DND-41 (cell line): Measurements from ENCODE around the gene CHPF.

Experiments
- ATAC-seq: fragments of 200-7000 bp; cut with Tn5 transposase; 3 replicates; pipeline ENCODE4 v1.9.1; 2021; ENCODE audit warnings: low read depth; ENCODE audit not compliant: insufficient read depth
- DNase-seq: peaks from one replicate; pipeline ENCODE4 v3.0.0-alpha.2; 2020
- H2AFZ ChIP-seq: 2 replicates; pipeline ENCODE4 v1.6.0; 2012; ENCODE audit warnings: low read depth, low read length
- H3K27ac ChIP-seq: 2 replicates; pipeline ENCODE4 v1.5.1; 2012; ENCODE audit warnings: low read length, inconsistent platforms
- H3K27me3 ChIP-seq: fragments of 200-600 bp; sonication (generic); 2 replicates; pipeline ENCODE4 v1.6.0; 2012; ENCODE audit warnings: low read length, mild to moderate bottlenecking, inconsistent platforms; ENCODE audit not compliant: insufficient read depth, poor library complexity
- H3K36me3 ChIP-seq: 2 replicates; pipeline ENCODE4 v1.5.1; 2012; ENCODE audit warnings: low read length, inconsistent platforms; ENCODE audit not compliant: insufficient read depth
- H3K4me1 ChIP-seq: 2 replicates; pipeline ENCODE4 v1.5.1; 2012; ENCODE audit warnings: mild to moderate bottlenecking, low read length; ENCODE audit not compliant: insufficient read depth
- H3K4me2 ChIP-seq: 2 replicates; pipeline ENCODE4 v1.6.0; 2012; ENCODE audit warnings: mild to moderate bottlenecking, moderate library complexity, low read length, inconsistent platforms; ENCODE audit not compliant: insufficient read depth
- H3K4me3 ChIP-seq, 2 experiments: fragments of 200-600 bp in 1 of 2; shearing (Covaris generic) in 1 of 2; 2 replicates each; pipeline ENCODE4 v1.5.1; 2012 to 2016; ENCODE audit warnings: inconsistent platforms in 2 of 2, low read length in 2 of 2, mild to moderate bottlenecking in 2 of 2, low read depth in 1 of 2, moderate library complexity in 1 of 2
- H3K79me2 ChIP-seq: 2 replicates; pipeline ENCODE4 v1.6.0; 2012; ENCODE audit warnings: low read length, inconsistent platforms; ENCODE audit not compliant: insufficient read depth
- H3K9ac ChIP-seq: 2 replicates; pipeline ENCODE4 v1.6.0; 2012; ENCODE audit warnings: low read depth, mild to moderate bottlenecking, inconsistent platforms, low read length, moderate library complexity
- H3K9me3 ChIP-seq: 2 replicates; pipeline ENCODE4 v1.5.1; 2012; ENCODE audit warnings: low read length, moderate library complexity, mild to moderate bottlenecking, inconsistent platforms; ENCODE audit not compliant: insufficient read depth, severe bottlenecking
- H4K20me1 ChIP-seq: 2 replicates; pipeline ENCODE4 v1.6.0; 2012; ENCODE audit warnings: low read length; ENCODE audit not compliant: insufficient read depth
- CTCF ChIP-seq: IDR thresholded peaks from 2 replicates; pipeline ENCODE4 v1.5.1; 2012; ENCODE audit warnings: borderline replicate concordance, low read length, moderate library complexity, mild to moderate bottlenecking; ENCODE audit not compliant: poor library complexity, severe bottlenecking; ENCODE audit errors: extremely low read depth
- EZH2 ChIP-seq: IDR thresholded peaks from 3 replicates; pipeline ENCODE4 v1.6.1; 2012; ENCODE audit warnings: borderline replicate concordance, low read depth, mild to moderate bottlenecking, moderate library complexity, low read length, inconsistent platforms; ENCODE audit not compliant: severe bottlenecking

CHPF gene

GRCh38 chr2:219559156-219559915, 15.7 kb upstream of the CHPF start:
- Histone ChIP-seq H3K9me3 (no peaks in the 10 kb centered on the region), H2AFZ (no peak overlapping the region), H3K36me3 (no peaks in the 10 kb centered on the region), H3K27ac (no peak overlapping the region), H4K20me1 (no peaks in the 10 kb centered on the region; the same call in 1 of the 2 replicates), H3K79me2 (no peaks in the 10 kb centered on the region), H3K9ac (no peak overlapping the region), H3K4me1 (no peaks in the 10 kb centered on the region), H3K4me2 (no peak overlapping the region), H3K27me3 (no peaks in the 10 kb centered on the region), H3K4me3 (no peak overlapping the region)
- DNase-seq (no peak), ATAC-seq (no peak)
- no peak for TF ChIP-seq EZH2
- TF ChIP-seq CTCF, result no peak

DNA sequence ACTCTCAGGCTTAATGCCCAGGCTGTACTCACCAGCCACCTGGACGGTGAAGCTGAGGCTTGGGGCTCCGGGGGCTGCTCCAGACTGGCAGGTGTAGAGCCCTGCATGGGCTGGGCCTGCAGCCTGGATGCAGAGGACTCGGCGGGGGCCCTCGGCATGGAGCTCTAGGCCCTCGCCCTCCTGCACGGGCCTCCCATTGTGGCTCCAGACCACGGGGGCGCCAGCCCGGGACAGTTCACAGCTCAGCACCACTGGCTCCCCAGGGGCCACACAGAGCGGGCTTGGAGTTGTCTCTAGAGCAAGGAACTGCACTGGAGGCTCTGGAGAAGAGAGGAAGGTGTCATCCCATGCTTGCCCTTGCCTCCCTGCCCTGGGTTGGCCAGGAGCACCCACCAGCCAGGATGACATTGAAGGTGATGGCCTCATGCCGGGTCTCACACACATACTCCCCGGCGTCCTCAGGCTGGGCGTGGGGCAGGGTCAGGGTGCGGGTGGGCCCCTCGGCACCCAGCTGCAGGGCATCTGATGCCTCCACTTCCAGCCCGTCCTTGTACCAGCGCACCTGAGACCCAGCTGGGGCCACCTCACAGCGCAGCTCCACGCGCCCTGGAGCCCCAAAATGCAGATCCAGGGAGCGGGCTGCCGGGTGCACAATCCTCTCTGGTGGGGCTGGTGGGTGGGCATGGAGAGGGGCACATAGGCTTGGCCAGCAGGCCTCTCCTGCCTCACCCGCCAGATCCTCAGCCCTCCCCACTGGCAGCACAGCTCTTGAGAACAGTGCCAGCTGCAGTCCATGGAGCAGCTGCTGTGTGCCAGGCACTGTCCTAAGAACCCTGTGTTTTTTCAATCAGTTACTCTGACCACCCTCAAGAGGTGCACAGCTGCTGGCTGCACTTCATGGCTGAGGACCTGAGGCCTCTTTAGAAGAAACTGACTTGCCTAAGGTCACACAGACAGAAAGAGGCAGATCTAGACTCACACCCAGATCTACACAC, 14.5 kb upstream of the CHPF start:
- Histone ChIP-seq H3K27ac (no peak overlapping the region), H3K27me3 (no peaks in the 10 kb centered on the region), H3K4me3 (no peak overlapping the region), H3K4me2 (no peak overlapping the region), H3K9ac (no peak overlapping the region), H3K36me3 (no peaks in the 10 kb centered on the region), H3K9me3 (no peaks in the 10 kb centered on the region), H3K4me1 (no peaks in the 10 kb centered on the region), H3K79me2 (no peaks in the 10 kb centered on the region), H2AFZ (no peak overlapping the region), H4K20me1 (no peaks in the 10 kb centered on the region; the same call in 1 of the 2 replicates)
- TF ChIP-seq CTCF, result no peak
- TF ChIP-seq EZH2, result no peak
- DNase-seq (no peak), ATAC-seq (no peak)

GRCh38 chr2:219557320-219557719, 13.7 kb upstream of the CHPF start:
- TF ChIP-seq CTCF, result no peak
- TF ChIP-seq EZH2, result no peak
- no peaks in the 10 kb centered on the region for H3K79me2 ChIP-seq
- no peaks in the 10 kb centered on the region for H3K27me3 ChIP-seq
- H4K20me1 ChIP-seq, result no peaks in the 10 kb centered on the region; the same call in 1 of the 2 replicates
- H3K4me2 ChIP-seq, result no peak overlapping the region
- no peak overlapping the region for H3K27ac ChIP-seq
- H3K9me3 ChIP-seq, result no peaks in the 10 kb centered on the region
- DNase-seq (no peak), ATAC-seq (no peak)
- no peaks in the 10 kb centered on the region for H3K4me1 ChIP-seq
- no peak overlapping the region for H2AFZ ChIP-seq
- no peaks in the 10 kb centered on the region for H3K36me3 ChIP-seq
- H3K4me3 ChIP-seq, result no peak overlapping the region
- no peak overlapping the region for H3K9ac ChIP-seq
